ENCODE measurements around the gene ZER1.
"Not testable (repeated sequence)": the region's sequence is repeated elsewhere in the genome, so short reads cannot be mapped to it uniquely, and the experiment has no call there.

Gene ZER1

GRCh38 chr9:128786681-128787601 lies 15.2 kb upstream of the ZER1 start, which contains the start of gene TBC1D13:
Gene TBC1D13, plus strand, starts transcription at chr9:128787253. Its CDS starts 101 bp downstream, at chr9:128787354.
- DNase-seq: peak; percentile 44

- DNase-seq: no peak
Measured at GRCh38 chr9:128785427-128785826, 13.7 kb upstream of the ZER1 start.

GRCh38 chr9:128782669-128783068 lies 10.9 kb upstream of the ZER1 start:
- DNase-seq: no peak

- DNase-seq: no peak
Measured at GRCh38 chr9:128781187-128782070, 9.7 kb upstream of the ZER1 start.

- not testable (repeated sequence) for DNase-seq
Measured at GRCh38 chr9:128780093-128780492, 8.4 kb upstream of the ZER1 start.

- DNase-seq: no peak
Measured at GRCh38 chr9:128774804-128775203, 3.1 kb upstream of the ZER1 start.

GRCh38 chr9:128773049-128773448 lies 1.3 kb upstream of the ZER1 start:
- DNase-seq: no peak

GRCh38 chr9:128771094-128771721 lies 519 bp downstream of the ZER1 start:
- DNase-seq: no peak

- DNase-seq: no peak
Measured at GRCh38 chr9:128770286-128771030, 1.3 kb downstream of the ZER1 start.

GRCh38 chr9:128768606-128769005 lies 3.1 kb downstream of the ZER1 start:
- no peak for DNase-seq

GRCh38 chr9:128765499-128765898 lies 6.2 kb downstream of the ZER1 start:
- no peak for DNase-seq

- DNase-seq: no peak
Measured at GRCh38 chr9:128764361-128764760, 7.4 kb downstream of the ZER1 start.

- DNase-seq: no peak
Measured at GRCh38 chr9:128762671-128763449, 8.9 kb downstream of the ZER1 start.

- no peak for DNase-seq
Measured at GRCh38 chr9:128757602-128758001, 14.1 kb downstream of the ZER1 start.

- no peak for DNase-seq
Measured at GRCh38 chr9:128753627-128754026, 18.1 kb downstream of the ZER1 start.

- DNase-seq: no peak
Measured at GRCh38 chr9:128750926-128751595, 20.7 kb downstream of the ZER1 start.

GRCh38 chr9:128747241-128747640 lies 24.5 kb downstream of the ZER1 start:
- no peak for DNase-seq

GRCh38 chr9:128743421-128743820 lies 28.3 kb downstream of the ZER1 start:
- DNase-seq: no peak

GRCh38 chr9:128742401-128742800 lies 29.3 kb downstream of the ZER1 start:
- DNase-seq: no peak

GRCh38 chr9:128735373-128735772 lies 36.4 kb downstream of the ZER1 start:
- no peak for DNase-seq

- DNase-seq: peak; percentile 65
Measured at GRCh38 chr9:128733256-128733655, 38.5 kb downstream of the ZER1 start.

All from kidney glomerular epithelial cell (primary cell).